Nephron progenitor cell (in vitro differentiated cells): Measurements from ENCODE around the gene CPVL.

Experiments used
- DNase-seq: peaks from one replicate; pipeline ENCODE4 v3.0.0; 2021
- H3K27ac Mint-ChIP-seq: 2 replicates; pipeline ENCODE4 v1.8.0; 2021; ENCODE audit warnings: mild to moderate bottlenecking, moderate library complexity, mixed read lengths
- H3K27me3 Mint-ChIP-seq: 2 replicates; pipeline ENCODE4 v1.8.0; 2021; ENCODE audit warnings: mild to moderate bottlenecking, low read depth, mixed read lengths; ENCODE audit not compliant: poor library complexity
- H3K36me3 Mint-ChIP-seq: 2 replicates; pipeline ENCODE4 v1.8.0; 2021; ENCODE audit warnings: low read depth, mixed read lengths
- H3K4me1 Mint-ChIP-seq: 2 replicates; pipeline ENCODE4 v1.8.0; 2021; ENCODE audit warnings: mixed read lengths
- H3K4me3 Mint-ChIP-seq: 2 replicates; pipeline ENCODE4 v1.8.0; 2021; ENCODE audit warnings: mild to moderate bottlenecking, moderate library complexity, mixed read lengths
- H3K9me3 Mint-ChIP-seq: 2 replicates; pipeline ENCODE4 v1.8.0; 2021; ENCODE audit warnings: mild to moderate bottlenecking, moderate library complexity, mixed read lengths
- TF ChIP-seq, protein P1 (sequence below): fragments of 200-600 bp; sonication (generic); IDR thresholded peaks from 2 replicates; pipeline ENCODE4 v1.5.0; 2021; ENCODE audit warnings: antibody characterized with exemption

The CPVL gene

DNA sequence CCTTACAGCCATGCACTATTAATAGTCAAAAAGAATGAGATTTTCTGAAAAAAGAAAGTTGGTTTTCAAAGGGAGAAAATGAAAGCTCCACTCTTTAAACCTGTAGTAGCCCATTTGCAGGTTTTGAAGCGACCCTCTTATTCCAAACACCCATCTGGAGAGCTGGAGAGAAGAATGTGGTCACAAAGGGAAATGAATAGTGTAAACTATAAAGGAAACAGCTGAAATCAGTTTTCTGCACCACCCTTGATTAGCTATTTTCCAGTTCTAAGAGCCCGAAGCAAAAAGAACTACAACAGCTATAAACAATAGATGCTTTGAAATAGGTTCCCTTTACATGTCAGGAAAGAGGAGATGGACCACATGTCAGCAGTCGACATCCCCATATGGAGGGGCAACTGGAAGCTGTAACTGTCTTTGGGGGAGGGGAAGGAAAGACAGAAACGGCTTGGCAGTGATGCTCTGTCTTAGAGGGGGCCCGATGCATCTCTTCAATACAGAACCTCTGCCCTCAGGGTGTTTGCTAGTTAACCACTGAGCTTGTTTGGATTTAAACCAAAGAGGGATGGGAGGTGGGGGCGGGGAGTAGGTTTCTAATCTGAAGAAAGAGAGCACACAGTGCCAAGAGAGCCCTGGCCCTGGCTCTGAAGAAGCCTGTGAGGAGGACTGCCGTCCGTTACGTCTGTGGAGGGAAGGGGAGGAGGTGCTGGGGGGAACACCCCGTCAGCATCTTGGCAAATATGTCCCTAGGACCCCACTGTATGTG, 55.3 kb downstream of the CPVL start:
- Mint-ChIP-seq H3K36me3 (peaks cover 25% of the 10 kb centered on the region), H3K27me3 (no peaks in the 10 kb centered on the region), H3K4me1 (peaks cover 63% of the 10 kb centered on the region), H3K9me3 (no peaks in the 10 kb centered on the region), H3K4me3 (no peak overlapping the region), H3K27ac (peak overlapping the region; percentile 60)
- no peak for DNase-seq
- TF ChIP-seq, protein P1, sequence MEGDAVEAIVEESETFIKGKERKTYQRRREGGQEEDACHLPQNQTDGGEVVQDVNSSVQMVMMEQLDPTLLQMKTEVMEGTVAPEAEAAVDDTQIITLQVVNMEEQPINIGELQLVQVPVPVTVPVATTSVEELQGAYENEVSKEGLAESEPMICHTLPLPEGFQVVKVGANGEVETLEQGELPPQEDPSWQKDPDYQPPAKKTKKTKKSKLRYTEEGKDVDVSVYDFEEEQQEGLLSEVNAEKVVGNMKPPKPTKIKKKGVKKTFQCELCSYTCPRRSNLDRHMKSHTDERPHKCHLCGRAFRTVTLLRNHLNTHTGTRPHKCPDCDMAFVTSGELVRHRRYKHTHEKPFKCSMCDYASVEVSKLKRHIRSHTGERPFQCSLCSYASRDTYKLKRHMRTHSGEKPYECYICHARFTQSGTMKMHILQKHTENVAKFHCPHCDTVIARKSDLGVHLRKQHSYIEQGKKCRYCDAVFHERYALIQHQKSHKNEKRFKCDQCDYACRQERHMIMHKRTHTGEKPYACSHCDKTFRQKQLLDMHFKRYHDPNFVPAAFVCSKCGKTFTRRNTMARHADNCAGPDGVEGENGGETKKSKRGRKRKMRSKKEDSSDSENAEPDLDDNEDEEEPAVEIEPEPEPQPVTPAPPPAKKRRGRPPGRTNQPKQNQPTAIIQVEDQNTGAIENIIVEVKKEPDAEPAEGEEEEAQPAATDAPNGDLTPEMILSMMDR: no peak

DNA sequence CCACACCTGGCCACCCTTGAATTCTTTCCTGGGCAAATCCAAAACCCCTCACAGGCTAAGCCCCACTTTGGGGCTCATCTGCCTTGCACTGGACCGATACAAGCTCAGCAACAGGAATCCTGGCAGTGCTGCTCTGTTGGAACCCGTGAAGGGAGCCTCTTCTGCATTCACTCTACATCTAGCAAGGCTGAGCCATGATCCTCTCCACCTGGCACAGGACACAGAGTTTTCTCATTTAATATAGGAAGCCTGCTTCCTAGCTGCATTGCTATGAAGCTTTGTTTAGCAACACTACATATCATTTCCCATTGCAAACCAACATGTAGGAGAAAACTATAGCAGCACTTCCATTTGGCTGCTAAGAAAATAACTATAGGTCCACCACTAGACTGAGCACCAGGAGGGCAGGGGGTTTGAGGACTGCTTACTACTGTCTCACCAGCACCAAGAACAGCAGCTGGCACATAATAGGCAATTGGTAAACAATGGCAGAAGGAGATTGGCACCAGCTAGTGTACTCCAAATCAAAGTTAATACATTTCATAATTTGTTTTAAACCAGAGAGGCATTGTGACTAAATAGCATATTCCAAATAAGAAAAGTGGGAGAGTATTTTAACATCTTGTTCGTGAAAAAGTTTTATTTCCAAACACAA, 56.1 kb downstream of the CPVL start:
- TF ChIP-seq, protein P1: no peak
- peaks cover 19% of the 10 kb centered on the region for H3K36me3 Mint-ChIP-seq
- no peak overlapping the region for H3K27ac Mint-ChIP-seq
- H3K4me1 Mint-ChIP-seq: peaks cover 56% of the 10 kb centered on the region
- H3K4me3 Mint-ChIP-seq: no peak overlapping the region
- no peaks in the 10 kb centered on the region for H3K27me3 Mint-ChIP-seq
- DNase-seq: no peak
- no peaks in the 10 kb centered on the region for H3K9me3 Mint-ChIP-seq

DNA sequence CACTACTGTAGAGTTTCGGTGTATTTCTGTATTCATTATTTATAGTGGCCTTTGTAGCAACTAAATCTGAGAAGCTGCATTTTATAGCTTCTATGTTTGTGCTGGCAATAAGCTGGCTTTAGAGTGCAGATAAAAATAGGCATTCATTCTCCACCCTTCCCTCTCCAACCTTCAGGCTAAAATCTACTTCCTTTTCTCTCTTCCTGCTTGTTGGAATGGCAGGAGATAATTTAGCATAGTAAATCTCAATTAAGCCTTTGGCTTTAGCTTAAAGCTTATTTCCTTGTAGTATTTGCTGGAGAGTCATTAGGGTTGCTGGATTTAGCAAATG, 58.5 kb downstream of the CPVL start:
- DNase-seq: no peak
- H3K27me3 Mint-ChIP-seq: no peaks in the 10 kb centered on the region
- no peak overlapping the region for H3K27ac Mint-ChIP-seq
- H3K36me3 Mint-ChIP-seq: peaks cover 9% of the 10 kb centered on the region
- peaks cover 42% of the 10 kb centered on the region for H3K4me1 Mint-ChIP-seq
- no peaks in the 10 kb centered on the region for H3K9me3 Mint-ChIP-seq
- TF ChIP-seq, protein P1: no peak
- H3K4me3 Mint-ChIP-seq: no peak overlapping the region

DNA sequence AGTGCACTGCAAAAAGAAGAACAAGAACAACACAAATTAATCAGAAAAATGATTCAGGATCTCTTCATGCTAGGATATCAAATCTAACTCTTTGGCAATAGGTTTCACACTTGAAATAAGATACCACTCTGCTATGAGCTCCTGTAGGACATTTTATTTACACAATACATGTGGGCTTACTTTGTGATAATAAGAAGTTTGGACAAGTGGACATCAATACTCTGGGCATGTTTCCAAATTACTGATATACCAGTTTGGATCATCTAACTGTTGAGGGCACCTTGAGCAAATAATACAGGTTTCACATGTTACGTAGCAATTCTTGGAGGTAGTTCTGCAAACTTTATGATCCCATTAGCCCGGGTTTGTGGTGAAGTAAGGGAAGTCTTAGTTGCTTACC, 59.8 kb downstream of the CPVL start:
- no peaks in the 10 kb centered on the region for H3K9me3 Mint-ChIP-seq
- DNase-seq: no peak
- peaks cover 29% of the 10 kb centered on the region for H3K4me1 Mint-ChIP-seq
- H3K27ac Mint-ChIP-seq: no peak overlapping the region
- H3K27me3 Mint-ChIP-seq: no peaks in the 10 kb centered on the region
- H3K4me3 Mint-ChIP-seq: no peak overlapping the region
- TF ChIP-seq, protein P1: no peak
- peaks cover 9% of the 10 kb centered on the region for H3K36me3 Mint-ChIP-seq

DNA sequence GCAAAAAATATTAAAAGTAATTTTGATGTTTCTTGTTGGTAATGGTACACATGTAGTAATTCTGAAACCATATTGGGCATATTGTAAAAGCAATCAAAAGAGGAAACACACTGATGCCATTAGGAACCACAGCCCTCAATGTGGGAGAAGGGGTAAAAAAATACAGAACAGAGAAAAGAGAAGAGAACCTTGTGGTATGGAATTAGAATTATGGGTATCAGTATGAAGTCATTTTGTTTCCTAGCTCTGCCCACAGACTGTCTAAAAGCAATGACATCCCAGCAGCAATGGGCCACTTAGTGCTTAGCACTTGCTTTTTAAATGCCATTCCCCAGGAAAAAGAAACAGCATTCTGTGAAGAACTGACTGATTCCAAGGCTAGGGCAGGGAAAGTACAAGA, 61.5 kb downstream of the CPVL start:
- Mint-ChIP-seq H3K4me1 (peaks cover 19% of the 10 kb centered on the region), H3K36me3 (peaks cover 9% of the 10 kb centered on the region), H3K27ac (no peak overlapping the region), H3K27me3 (no peaks in the 10 kb centered on the region), H3K9me3 (no peaks in the 10 kb centered on the region), H3K4me3 (no peak overlapping the region)
- DNase-seq: no peak
- TF ChIP-seq, protein P1: no peak

DNA sequence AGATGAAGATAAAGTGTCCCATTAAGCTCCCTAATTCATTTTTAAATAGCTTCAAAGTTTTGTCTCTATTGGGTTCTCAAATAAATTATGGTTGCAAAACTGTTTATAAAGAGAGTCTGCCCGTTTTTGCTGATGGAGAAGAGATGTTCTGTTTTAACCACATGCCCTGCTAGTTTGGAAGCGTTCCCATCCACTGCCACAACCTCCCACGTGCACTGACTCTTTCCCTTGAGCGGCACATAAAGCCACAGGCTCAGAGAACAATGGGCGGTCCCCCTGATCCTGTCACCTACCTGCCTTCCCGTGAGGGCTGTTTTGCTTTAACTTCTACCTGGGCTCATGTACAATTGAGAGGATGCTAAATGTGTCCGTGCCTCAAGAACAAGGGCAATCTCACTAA, 65.5 kb downstream of the CPVL start:
- peaks cover 4% of the 10 kb centered on the region for H3K36me3 Mint-ChIP-seq
- H3K27me3 Mint-ChIP-seq: no peaks in the 10 kb centered on the region
- no peak for DNase-seq
- H3K4me3 Mint-ChIP-seq: no peak overlapping the region
- no peaks in the 10 kb centered on the region for H3K9me3 Mint-ChIP-seq
- H3K27ac Mint-ChIP-seq: no peak overlapping the region
- peaks cover 15% of the 10 kb centered on the region for H3K4me1 Mint-ChIP-seq
- TF ChIP-seq, protein P1: no peak
